Vagina (tissue), 2 donors: ENCODE measurements around the gene ANTXR1.

ENCODE experiments used
- CTCF ChIP-seq, 3 experiments: fragments of 450-650 bp in 2 of 3; fragments of 200-600 bp in 1 of 3; sonication (generic) in 1 of 3; IDR thresholded peaks; one replicate each; pipeline ENCODE4 v1.5.1; 2017 to 2019; ENCODE audit warnings: antibody characterized with exemption in 3 of 3, mild to moderate bottlenecking in 2 of 3, moderate library complexity in 2 of 3
- POLR2A ChIP-seq, 2 donors: fragments of 450-650 bp; IDR thresholded peaks; one replicate each; pipeline ENCODE4 v1.6.1; 2017; ENCODE audit warnings: antibody characterized with exemption in 2 of 2, mild to moderate bottlenecking in 2 of 2, moderate library complexity in 2 of 2
- POLR2AphosphoS5 ChIP-seq, 2 donors: sonication (generic); formaldehyde crosslinking; IDR thresholded peaks; one replicate each; pipeline ENCODE4 v1.9.0; 2017; ENCODE audit warnings: antibody characterized with exemption in 2 of 2, mild to moderate bottlenecking in 2 of 2, low read depth in 1 of 2; ENCODE audit not compliant: insufficient read depth in 1 of 2

GRCh38 chr2:69195706-69196105, 182.7 kb downstream of the ANTXR1 start:
- TF ChIP-seq CTCF (IDR thresholded peaks at IDR 0.05): no peak
- no peak for TF ChIP-seq POLR2AphosphoS5 (IDR thresholded peaks at IDR 0.05; ENCODE audit: insufficient read depth in 1 of 2, low read depth in 1 of 2)
- no peak for TF ChIP-seq POLR2A (IDR thresholded peaks at IDR 0.05)
